ENCODE measurements around the gene TRPC5OS.

DNA sequence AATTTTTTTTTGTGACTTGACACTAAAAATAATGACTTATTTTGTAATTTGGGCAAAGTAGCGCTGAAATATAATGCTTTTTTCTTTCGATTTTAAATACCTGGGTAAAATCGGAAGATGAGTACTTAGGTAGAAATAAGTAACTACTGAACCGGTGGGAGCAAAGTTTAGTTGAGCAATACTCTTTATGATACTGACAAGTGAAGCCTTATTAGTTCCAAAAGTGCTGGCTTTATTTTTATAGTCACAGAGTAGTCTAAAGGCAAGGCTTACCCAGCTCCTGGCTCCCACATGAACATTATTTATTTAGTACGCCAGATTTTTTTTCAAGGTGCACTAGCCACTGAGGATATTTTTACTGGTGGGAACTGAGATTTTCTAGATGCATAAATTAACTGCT lies 14.4 kb upstream of the TRPC5OS start:
- TF ChIP-seq CTCF (optimal IDR thresholded peaks at IDR 0.05 in 1 of 3, IDR thresholded peaks at IDR 0.05 in 1 of 3, conservative IDR thresholded peaks at IDR 0.05 in 1 of 3; ENCODE audit: extremely low read depth in 1 of 3, insufficient read depth in 2 of 3, low read length in 3 of 3) (no peak), EZH2 (IDR thresholded peaks at IDR 0.05; ENCODE audit: low read length) (no peak)
